Dendritic cell treated with granulocyte-macrophage colony-stimulating factor and Interleukin-4, amounts not matched to agents 40 ng/mL and 50 ng/mL, for 4 days (primary cell): ENCODE data around the gene MBP.

Experiments used
- H3K27ac Mint-ChIP-seq: one replicate; pipeline ENCODE4 v1.8.0; 2022; ENCODE audit warnings: mild to moderate bottlenecking, mixed read lengths
- H3K27me3 Mint-ChIP-seq: one replicate; pipeline ENCODE4 v1.8.0; 2022; ENCODE audit warnings: mild to moderate bottlenecking, mixed read lengths
- H3K36me3 Mint-ChIP-seq: one replicate; pipeline ENCODE4 v1.8.0; 2022; ENCODE audit warnings: low read depth, mixed read lengths
- H3K4me1 Mint-ChIP-seq: one replicate; pipeline ENCODE4 v1.8.0; 2022; ENCODE audit warnings: low read depth, mixed read lengths
- H3K4me3 Mint-ChIP-seq: one replicate; pipeline ENCODE4 v1.8.0; 2022; ENCODE audit warnings: mild to moderate bottlenecking, moderate library complexity, mixed read lengths
- H3K9me3 Mint-ChIP-seq: one replicate; pipeline ENCODE4 v1.8.0; 2022; ENCODE audit warnings: mixed read lengths
- intact Hi-C: fragments of 100-400 bp; cut with micrococcal nuclease; formaldehyde crosslinking; loops from one replicate; pipeline ENCODE4 v1.15.0; 2022

Gene MBP

DNA sequence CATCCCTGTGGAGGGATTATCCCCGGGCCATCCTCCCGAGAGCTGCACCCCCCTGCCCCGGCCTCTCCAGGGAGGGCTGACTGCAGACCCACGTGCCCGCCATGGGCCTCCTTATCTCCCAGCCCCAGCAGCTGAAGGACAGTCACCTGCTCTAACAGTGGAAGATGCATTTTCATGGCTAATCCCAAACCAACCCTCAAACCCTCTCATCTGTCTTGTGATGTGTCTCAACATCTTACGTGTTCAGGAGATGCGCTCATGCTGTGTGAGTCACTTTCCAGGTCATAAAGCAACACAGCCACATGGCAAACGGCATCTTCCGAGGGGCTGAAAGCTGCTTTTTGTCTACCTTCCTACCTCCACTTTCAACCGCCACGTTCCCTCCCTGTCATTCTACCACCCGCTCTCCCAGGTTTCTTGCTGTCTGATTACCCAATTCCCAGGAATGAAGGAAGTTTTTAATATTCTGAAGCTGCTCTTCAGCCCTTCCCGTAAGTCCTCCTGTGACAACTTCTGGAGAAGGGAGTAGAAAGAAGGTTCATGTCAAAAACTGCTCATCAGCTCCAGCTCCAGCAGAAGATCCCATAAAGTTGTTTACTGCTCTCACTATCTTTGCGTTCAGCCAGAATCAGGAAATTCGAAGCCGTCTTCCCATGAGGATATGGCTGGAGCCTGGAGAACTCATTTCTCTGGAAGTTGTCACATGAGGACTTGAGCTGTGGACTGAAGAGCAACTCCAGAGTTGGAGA, 54.5 kb downstream of the MBP start:
- H3K4me1 Mint-ChIP-seq: peaks cover 69% of the 10 kb centered on the region
- peaks cover 67% of the 10 kb centered on the region for H3K36me3 Mint-ChIP-seq
- H3K27ac Mint-ChIP-seq: peak overlapping the region; percentile 71
- H3K9me3 Mint-ChIP-seq: no peaks in the 10 kb centered on the region
- H3K27me3 Mint-ChIP-seq: no peaks in the 10 kb centered on the region
- H3K4me3 Mint-ChIP-seq: no peak overlapping the region
- intact Hi-C loops: no loop called here

DNA sequence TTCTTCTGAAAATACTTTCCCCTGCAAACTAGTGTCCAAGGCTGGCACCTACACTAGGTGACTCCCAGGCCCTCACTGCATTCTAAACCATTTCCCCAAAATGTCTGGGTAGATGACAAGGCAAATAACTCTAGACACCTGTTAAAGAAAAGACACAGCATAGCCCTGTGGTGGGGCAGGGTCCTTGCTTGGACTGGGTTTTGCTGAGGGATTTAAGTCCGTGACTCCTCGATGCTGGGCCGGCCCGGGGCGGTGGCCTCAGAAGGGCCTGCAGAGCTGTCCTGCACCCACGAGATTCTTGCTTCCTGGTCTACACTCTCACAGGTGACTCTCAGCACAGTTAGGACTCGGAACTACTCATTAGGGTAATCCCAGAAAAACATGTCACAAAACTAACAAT, 55.2 kb downstream of the MBP start:
- peak overlapping the region; percentile 71 for H3K27ac Mint-ChIP-seq
- no peak overlapping the region for H3K4me3 Mint-ChIP-seq
- no peaks in the 10 kb centered on the region for H3K9me3 Mint-ChIP-seq
- peaks cover 64% of the 10 kb centered on the region for H3K36me3 Mint-ChIP-seq
- intact Hi-C loops: no loop called here
- peaks cover 67% of the 10 kb centered on the region for H3K4me1 Mint-ChIP-seq
- H3K27me3 Mint-ChIP-seq: no peaks in the 10 kb centered on the region

GRCh38 chr18:77076111-77076510, 56.5 kb downstream of the MBP start:
- no peak overlapping the region for H3K27ac Mint-ChIP-seq
- no peaks in the 10 kb centered on the region for H3K27me3 Mint-ChIP-seq
- H3K9me3 Mint-ChIP-seq: no peaks in the 10 kb centered on the region
- peaks cover 71% of the 10 kb centered on the region for H3K36me3 Mint-ChIP-seq
- H3K4me3 Mint-ChIP-seq: no peak overlapping the region
- intact Hi-C loops: no loop called here
- peaks cover 72% of the 10 kb centered on the region for H3K4me1 Mint-ChIP-seq

GRCh38 chr18:77074431-77074830, 58.2 kb downstream of the MBP start:
- Mint-ChIP-seq H3K4me1 (peaks cover 75% of the 10 kb centered on the region), H3K27me3 (no peaks in the 10 kb centered on the region), H3K27ac (peak overlapping the region; percentile 71), H3K36me3 (peaks cover 88% of the 10 kb centered on the region), H3K9me3 (no peaks in the 10 kb centered on the region), H3K4me3 (no peak overlapping the region)
- intact Hi-C loops: no loop called here

GRCh38 chr18:77073336-77074093, 59.1 kb downstream of the MBP start:
- no peak overlapping the region for H3K4me3 Mint-ChIP-seq
- peaks cover 76% of the 10 kb centered on the region for H3K4me1 Mint-ChIP-seq
- intact Hi-C loops: no loop called here
- peak overlapping the region; percentile 71 for H3K27ac Mint-ChIP-seq
- H3K9me3 Mint-ChIP-seq: no peaks in the 10 kb centered on the region
- H3K36me3 Mint-ChIP-seq: peaks cover 83% of the 10 kb centered on the region
- H3K27me3 Mint-ChIP-seq: no peaks in the 10 kb centered on the region

DNA sequence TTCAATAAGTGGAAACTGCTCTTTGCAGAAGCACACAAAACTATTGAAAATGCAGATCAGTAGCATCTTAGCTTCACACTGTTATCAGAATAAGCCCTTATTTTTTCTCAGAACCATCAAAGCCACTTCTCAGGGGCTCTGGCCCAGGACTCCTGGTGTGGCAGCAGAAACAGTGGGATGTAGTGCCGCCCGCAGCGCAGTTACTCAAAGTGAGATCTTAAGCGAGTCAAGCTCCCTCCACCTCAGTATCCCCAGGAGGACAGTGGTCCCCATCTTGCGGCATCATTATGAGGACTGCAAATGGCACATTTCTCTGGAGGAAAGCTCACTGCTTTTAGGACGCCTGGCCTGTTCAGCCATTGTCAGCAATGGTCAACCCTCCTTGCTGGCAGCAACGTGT, 60.0 kb downstream of the MBP start:
- Mint-ChIP-seq H3K27ac (no peak overlapping the region), H3K27me3 (no peaks in the 10 kb centered on the region), H3K4me3 (no peak overlapping the region), H3K4me1 (peaks cover 76% of the 10 kb centered on the region), H3K36me3 (peaks cover 73% of the 10 kb centered on the region), H3K9me3 (no peaks in the 10 kb centered on the region)
- intact Hi-C loops: no loop called here

DNA sequence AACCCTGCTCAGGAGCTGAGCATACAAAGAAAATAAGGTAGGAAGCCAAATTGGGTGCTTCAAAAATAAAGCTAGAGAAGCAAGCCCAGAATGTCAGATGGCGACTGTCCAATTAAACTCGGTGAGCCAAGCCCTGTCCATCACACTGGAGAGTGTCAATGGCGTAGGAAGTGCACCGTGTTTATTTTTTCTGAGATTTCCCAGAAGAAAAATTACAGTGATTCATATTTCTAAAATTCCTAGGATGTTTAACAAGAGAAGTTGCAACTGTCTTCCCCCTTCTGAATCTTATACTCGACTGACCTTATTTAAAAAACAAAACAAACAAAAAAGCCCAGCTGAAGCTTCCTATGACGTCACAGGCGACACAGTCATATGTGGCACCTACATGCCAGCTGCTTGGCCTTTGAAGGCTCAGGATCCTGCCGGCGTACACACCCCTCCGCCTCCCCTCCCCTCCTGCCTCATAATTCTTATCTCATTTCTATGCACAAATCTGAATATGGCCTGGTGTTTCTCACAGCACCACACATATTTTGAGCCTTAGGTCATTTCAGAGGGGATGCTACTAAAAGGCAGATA, 60.8 kb downstream of the MBP start:
- H3K27ac Mint-ChIP-seq: peak overlapping the region; percentile 58
- H3K4me1 Mint-ChIP-seq: peaks cover 79% of the 10 kb centered on the region
- H3K4me3 Mint-ChIP-seq: no peak overlapping the region
- H3K36me3 Mint-ChIP-seq: peaks cover 73% of the 10 kb centered on the region
- intact Hi-C loops: no loop called here
- no peaks in the 10 kb centered on the region for H3K27me3 Mint-ChIP-seq
- H3K9me3 Mint-ChIP-seq: no peaks in the 10 kb centered on the region

DNA sequence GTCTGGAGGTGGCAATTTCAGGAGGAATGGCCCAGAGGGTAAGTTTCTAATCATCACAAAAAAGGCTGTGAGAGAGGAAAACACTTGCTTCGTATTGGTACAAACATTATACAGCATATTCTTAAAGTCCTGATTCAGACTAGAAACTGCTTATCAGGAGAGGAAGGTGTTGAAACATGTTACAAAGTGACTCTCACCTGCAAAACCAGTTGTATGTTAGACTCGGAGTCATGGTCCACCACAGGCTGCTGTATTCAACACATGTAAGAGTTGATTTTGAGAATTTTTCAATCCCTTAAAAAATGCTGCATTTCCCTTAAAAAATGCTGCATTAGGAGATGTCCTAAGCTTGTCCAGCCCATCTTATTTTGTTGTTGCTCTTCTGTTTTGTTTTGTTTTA, 61.5 kb downstream of the MBP start:
- Mint-ChIP-seq H3K9me3 (no peaks in the 10 kb centered on the region), H3K36me3 (peaks cover 73% of the 10 kb centered on the region), H3K4me3 (no peak overlapping the region), H3K4me1 (peaks cover 77% of the 10 kb centered on the region), H3K27me3 (no peaks in the 10 kb centered on the region), H3K27ac (peak overlapping the region; percentile 58)
- intact Hi-C loops: no loop called here

- intact Hi-C loops: no loop called here
- Mint-ChIP-seq H3K27ac (peak overlapping the region; percentile 93), H3K27me3 (no peaks in the 10 kb centered on the region), H3K4me3 (no peak overlapping the region), H3K4me1 (peaks cover 81% of the 10 kb centered on the region), H3K9me3 (no peaks in the 10 kb centered on the region), H3K36me3 (peaks cover 73% of the 10 kb centered on the region)
These were observed 62.0 kb downstream of the MBP start for GRCh38 chr18:77070627-77071026.

DNA sequence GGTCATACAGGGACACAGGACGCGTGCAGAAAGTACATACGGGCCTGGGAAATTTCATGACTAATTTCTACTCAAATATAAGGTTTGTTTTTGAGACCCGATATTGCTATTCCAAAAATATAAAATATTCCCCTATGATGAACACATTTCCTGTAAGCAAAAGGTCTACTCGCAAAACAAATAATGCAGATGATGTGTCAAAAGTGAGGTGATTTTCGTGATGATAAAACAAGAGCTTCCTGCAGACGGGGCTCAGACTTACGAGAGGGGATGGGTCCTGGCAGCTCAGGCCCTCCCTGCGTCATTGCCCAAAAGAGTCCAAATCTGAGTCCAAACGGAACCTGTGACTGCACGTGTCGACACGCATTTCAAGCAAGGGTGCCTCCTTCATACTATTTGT, 62.7 kb downstream of the MBP start:
- peak overlapping the region; percentile 93 for H3K27ac Mint-ChIP-seq
- intact Hi-C loops: no loop called here
- no peaks in the 10 kb centered on the region for H3K9me3 Mint-ChIP-seq
- H3K36me3 Mint-ChIP-seq: peaks cover 70% of the 10 kb centered on the region
- no peaks in the 10 kb centered on the region for H3K27me3 Mint-ChIP-seq
- H3K4me1 Mint-ChIP-seq: peaks cover 87% of the 10 kb centered on the region
- no peak overlapping the region for H3K4me3 Mint-ChIP-seq

- peaks cover 89% of the 10 kb centered on the region for H3K4me1 Mint-ChIP-seq
- no peaks in the 10 kb centered on the region for H3K9me3 Mint-ChIP-seq
- H3K36me3 Mint-ChIP-seq: peaks cover 71% of the 10 kb centered on the region
- no peaks in the 10 kb centered on the region for H3K27me3 Mint-ChIP-seq
- peak overlapping the region; percentile 93 for H3K27ac Mint-ChIP-seq
- intact Hi-C loops: no loop called here
- no peak overlapping the region for H3K4me3 Mint-ChIP-seq
These were observed 63.1 kb downstream of the MBP start for GRCh38 chr18:77069482-77069881.

GRCh38 chr18:77068321-77069312, 64.0 kb downstream of the MBP start:
- Mint-ChIP-seq H3K4me1 (peaks cover 86% of the 10 kb centered on the region), H3K27ac (peak overlapping the region; percentile 93), H3K27me3 (no peaks in the 10 kb centered on the region), H3K36me3 (peaks cover 71% of the 10 kb centered on the region), H3K9me3 (no peaks in the 10 kb centered on the region), H3K4me3 (peak overlapping the region; percentile 37)
- intact Hi-C loops: no loop called here

- peaks cover 75% of the 10 kb centered on the region for H3K36me3 Mint-ChIP-seq
- H3K27me3 Mint-ChIP-seq: no peaks in the 10 kb centered on the region
- peak overlapping the region; percentile 93 for H3K27ac Mint-ChIP-seq
- H3K4me1 Mint-ChIP-seq: peaks cover 90% of the 10 kb centered on the region
- no peaks in the 10 kb centered on the region for H3K9me3 Mint-ChIP-seq
- H3K4me3 Mint-ChIP-seq: peak overlapping the region; percentile 37
- intact Hi-C loops: no loop called here
These were observed 65.1 kb downstream of the MBP start for GRCh38 chr18:77067291-77068061.
